GM12865 (cell line): ENCODE results near the gene COX11.

Experiments
- DNase-seq: peaks from one replicate; pipeline ENCODE4 v3.0.0; 2010; ENCODE audit warnings: low read depth
- H3K4me3 ChIP-seq: 2 replicates; pipeline ENCODE4 v1.5.1; 2011; ENCODE audit warnings: mild to moderate bottlenecking, low read depth, low read length, control low read depth
- CTCF ChIP-seq: IDR thresholded peaks from 2 replicates; pipeline ENCODE4 v1.5.1; 2011; ENCODE audit warnings: low read length, control low read depth, low read depth, inconsistent platforms; ENCODE audit not compliant: insufficient read depth; ENCODE audit errors: missing control alignments

Gene COX11

GRCh38 chr17:54969658-54970572 is 1.5 kb upstream of the COX11 start:
- peak overlapping the region; percentile 90 for H3K4me3 ChIP-seq
- TF ChIP-seq CTCF: no peak
- DNase-seq: no peak

- no peak for DNase-seq
- TF ChIP-seq CTCF: no peak
- H3K4me3 ChIP-seq: peak overlapping the region; percentile 90
These were observed 506 bp upstream of the COX11 start for GRCh38 chr17:54968988-54969332.

- H3K4me3 ChIP-seq: peak overlapping the region; percentile 90
- peak; percentile 44 for TF ChIP-seq CTCF
- DNase-seq: peak; percentile 28
These were observed 713 bp downstream of the COX11 start for GRCh38 chr17:54967621-54968261.

- TF ChIP-seq CTCF: no peak
- DNase-seq: no peak
- no peak overlapping the region for H3K4me3 ChIP-seq
These were observed 11.7 kb downstream of the COX11 start for GRCh38 chr17:54956791-54957190.

GRCh38 chr17:54951286-54951685 is 17.2 kb downstream of the COX11 start:
- DNase-seq: no peak
- no peak for TF ChIP-seq CTCF
- H3K4me3 ChIP-seq: no peak overlapping the region

- TF ChIP-seq CTCF: no peak
- H3K4me3 ChIP-seq: no peak overlapping the region
- no peak for DNase-seq
These were observed 18.3 kb downstream of the COX11 start for GRCh38 chr17:54950116-54950515.
